Daoy (cell line): ENCODE results near the gene NACC2. TPM values are rescaled to one million over a fixed set of nuclear protein-coding genes. Genes with fewer than 3 reads are reported as not detected.

Experiments used
- DNase-seq: peaks from one replicate; pipeline ENCODE4 v3.0.0-alpha.2; 2015; ENCODE audit warnings: low read depth
- total RNA-seq: library from RNA; depleted of rRNA; stranded (reverse); fragments of >200 nt; shearing (Covaris generic); gene quantifications from 2 replicates; pipeline ENCODE4 v1.2.3, GENCODE V29; 2014

The NACC2 gene
- total RNA-seq, 1 experiment from 2014 or later = 11.5 TPM

- DNase-seq = no peak
These were observed 81.5 kb downstream of the NACC2 start for GRCh38 chr9:136013524-136014034.

- DNase-seq = no peak
These were observed 82.0 kb downstream of the NACC2 start for GRCh38 chr9:136013116-136013515.

GRCh38 chr9:136012651-136013050, 82.4 kb downstream of the NACC2 start:
- no peak for DNase-seq

GRCh38 chr9:136011703-136012496, 83.2 kb downstream of the NACC2 start:
- no peak for DNase-seq

- no peak for DNase-seq
These were observed 83.8 kb downstream of the NACC2 start for GRCh38 chr9:136011376-136011702.

GRCh38 chr9:136010615-136011361, 84.3 kb downstream of the NACC2 start:
- DNase-seq = no peak

- no peak for DNase-seq
These were observed 84.9 kb downstream of the NACC2 start for GRCh38 chr9:136010176-136010575.

- DNase-seq = no peak
These were observed 85.6 kb downstream of the NACC2 start for GRCh38 chr9:136009516-136009915.

- DNase-seq = no peak
These were observed 86.4 kb downstream of the NACC2 start for GRCh38 chr9:136008693-136008997.

GRCh38 chr9:136007934-136008692, 87.0 kb downstream of the NACC2 start:
- DNase-seq = peak; percentile 71

- no peak for DNase-seq
These were observed 87.7 kb downstream of the NACC2 start for GRCh38 chr9:136007276-136007933.

- DNase-seq = no peak
These were observed 88.9 kb downstream of the NACC2 start for GRCh38 chr9:136006169-136006568.

- no peak for DNase-seq
These were observed 90.4 kb downstream of the NACC2 start for GRCh38 chr9:136004712-136005111.

GRCh38 chr9:136004219-136004618, 90.9 kb downstream of the NACC2 start:
- DNase-seq = no peak

- no peak for DNase-seq
These were observed 91.5 kb downstream of the NACC2 start for GRCh38 chr9:136003411-136004218.

- no peak for DNase-seq
These were observed 92.2 kb downstream of the NACC2 start for GRCh38 chr9:136002881-136003280.

- no peak for DNase-seq
These were observed 92.9 kb downstream of the NACC2 start for GRCh38 chr9:136002215-136002614.

GRCh38 chr9:136001231-136001630, 93.9 kb downstream of the NACC2 start:
- DNase-seq = no peak

- DNase-seq = no peak
These were observed 96.5 kb downstream of the NACC2 start for GRCh38 chr9:135998410-135999071.

GRCh38 chr9:135998016-135998380, 97.1 kb downstream of the NACC2 start:
- DNase-seq = no peak
